HG03520 (cell line): ENCODE results near the gene IRF9.
A peak's percentile ranks its signal among the peaks of the same experiment; 100 is the strongest.

Source experiments
- ATAC-seq: cut with Tn5 transposase; IDR thresholded peaks from one replicate; pipeline ENCODE4 v1.9.1; 2021; ENCODE audit warnings: mild to moderate bottlenecking, moderate library complexity; ENCODE audit not compliant: unreplicated experiment

IRF9 gene

GRCh38 chr14:24131549-24131966 lies 29.5 kb upstream of the IRF9 start:
- no peak for ATAC-seq

- no peak for ATAC-seq
These were observed 28.9 kb upstream of the IRF9 start for GRCh38 chr14:24132061-24132685.

GRCh38 chr14:24132976-24133375 lies 28.1 kb upstream of the IRF9 start:
- ATAC-seq = no peak

- ATAC-seq = no peak
These were observed 27.3 kb upstream of the IRF9 start for GRCh38 chr14:24133735-24134134.

- ATAC-seq = no peak
These were observed 25.6 kb upstream of the IRF9 start for GRCh38 chr14:24135584-24135833.

GRCh38 chr14:24135834-24136683 lies 25.0 kb upstream of the IRF9 start, which contains the start of gene PSME1:
PSME1 (plus strand) TSS chr14:24136194; CDS start chr14:24136263, 69 bp downstream.
- ATAC-seq = peak; percentile 84

GRCh38 chr14:24136684-24137528 lies 24.2 kb upstream of the IRF9 start:
- ATAC-seq = no peak

GRCh38 chr14:24137529-24138395 lies 23.3 kb upstream of the IRF9 start:
- no peak for ATAC-seq

GRCh38 chr14:24138396-24139271 lies 22.4 kb upstream of the IRF9 start:
- ATAC-seq = no peak

- no peak for ATAC-seq
These were observed 21.7 kb upstream of the IRF9 start for GRCh38 chr14:24139272-24139934.

- ATAC-seq = peak; percentile 76
These were observed 19.8 kb upstream of the IRF9 start, which contains the start of gene EMC9 for GRCh38 chr14:24141097-24141880. EMC9 (minus strand) TSS chr14:24141591; CDS start chr14:24141304, 287 bp downstream.

- ATAC-seq = no peak
These were observed 17.6 kb upstream of the IRF9 start for GRCh38 chr14:24143511-24143910.

- ATAC-seq = no peak
These were observed 16.6 kb upstream of the IRF9 start for GRCh38 chr14:24144451-24144850.

GRCh38 chr14:24145219-24145618 lies 15.8 kb upstream of the IRF9 start:
- no peak for ATAC-seq

GRCh38 chr14:24145690-24146452 lies 15.2 kb upstream of the IRF9 start:
- ATAC-seq = no peak

GRCh38 chr14:24146453-24146977 lies 14.6 kb upstream of the IRF9 start, which contains the start of gene PSME2:
PSME2 (minus strand) TSS chr14:24146610; CDS start chr14:24146581, 29 bp downstream.
- peak; percentile 54 for ATAC-seq
